K562 (cell line): Measurements from ENCODE around the gene WASF3. TPM values are rescaled to one million over a fixed set of nuclear protein-coding genes. Genes with fewer than 3 reads are reported as not detected.

Experiments
- polyA plus RNA-seq, 8 experiments: library from polyadenylated mRNA; depleted of rRNA in 4 of 8; stranded (reverse) in 5 of 8; unstranded in 3 of 8; fragments of >200 nt; fragmentation: Nextera tagmentation in 2 of 8; fragmentation: Illumina TruSeq in 1 of 8; extraction: Ambion mirVana in 2 of 8; extraction: Trizol in 1 of 8; gene quantifications; 2 replicates each; pipeline versions ENCODE4 v1.2.1 to v1.2.3, GENCODE V29; 2011 to 2014; ENCODE audit warnings: inconsistent platforms in 1 of 8, missing spikeins in 1 of 8
- total RNA-seq, 7 experiments: library from RNA; depleted of rRNA in 6 of 7; stranded (reverse); fragments of >200 nt in 6 of 7; fragmentation: Illumina TruSeq in 2 of 7; extraction: Trizol in 2 of 7; gene quantifications; 2 replicates each; pipeline versions ENCODE4 v1.2.1 to v1.2.3, GENCODE V29; 2011 to 2021; ENCODE audit warnings: low replicate concordance in 1 of 7
- TF ChIP-seq, protein P1 (sequence below), 2 experiments: fragments of 450-650 bp; formaldehyde crosslinking in 1 of 2; IDR thresholded peaks; 2 replicates each; pipeline versions ENCODE4 v1.4.0 to v1.6.1; 2014 to 2020; ENCODE audit warnings: mild to moderate bottlenecking in 2 of 2, borderline replicate concordance in 1 of 2, low read depth in 1 of 2
- TF ChIP-seq, protein P2 (sequence below): fragments of 250-450 bp; sonication (Bioruptor Pico); IDR thresholded peaks from 2 replicates; pipeline ENCODE4 v1.6.1; 2021; ENCODE audit warnings: mild to moderate bottlenecking

Gene WASF3
- total and polyA plus RNA-seq, 9 of the 15 experiments (the other 6 are each of a cell fraction or from before 2014, with no cell fraction given): 0.04 to 0.43 (median 0.11) TPM

DNA sequence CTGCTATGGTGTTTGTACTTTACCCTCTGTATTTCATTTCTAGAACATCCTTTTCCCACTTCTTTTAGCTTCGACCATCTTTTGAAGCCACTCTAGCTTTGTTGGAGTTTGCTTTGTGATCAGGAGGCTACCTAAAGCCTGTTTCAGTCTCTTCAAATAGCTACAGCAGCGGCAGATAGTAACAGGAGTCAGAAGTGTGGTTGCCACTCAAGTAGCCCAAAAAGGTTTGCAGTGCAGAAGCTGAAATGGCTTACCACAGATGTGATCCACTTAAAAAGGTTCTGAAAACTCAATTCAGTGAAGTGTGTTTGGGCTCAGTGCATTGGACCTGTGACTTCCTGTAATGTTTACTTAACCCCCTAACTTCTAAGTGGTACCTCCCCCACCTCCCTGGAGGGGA is 26.2 kb downstream of the WASF3 start (continued):
- TF ChIP-seq, protein P1, sequence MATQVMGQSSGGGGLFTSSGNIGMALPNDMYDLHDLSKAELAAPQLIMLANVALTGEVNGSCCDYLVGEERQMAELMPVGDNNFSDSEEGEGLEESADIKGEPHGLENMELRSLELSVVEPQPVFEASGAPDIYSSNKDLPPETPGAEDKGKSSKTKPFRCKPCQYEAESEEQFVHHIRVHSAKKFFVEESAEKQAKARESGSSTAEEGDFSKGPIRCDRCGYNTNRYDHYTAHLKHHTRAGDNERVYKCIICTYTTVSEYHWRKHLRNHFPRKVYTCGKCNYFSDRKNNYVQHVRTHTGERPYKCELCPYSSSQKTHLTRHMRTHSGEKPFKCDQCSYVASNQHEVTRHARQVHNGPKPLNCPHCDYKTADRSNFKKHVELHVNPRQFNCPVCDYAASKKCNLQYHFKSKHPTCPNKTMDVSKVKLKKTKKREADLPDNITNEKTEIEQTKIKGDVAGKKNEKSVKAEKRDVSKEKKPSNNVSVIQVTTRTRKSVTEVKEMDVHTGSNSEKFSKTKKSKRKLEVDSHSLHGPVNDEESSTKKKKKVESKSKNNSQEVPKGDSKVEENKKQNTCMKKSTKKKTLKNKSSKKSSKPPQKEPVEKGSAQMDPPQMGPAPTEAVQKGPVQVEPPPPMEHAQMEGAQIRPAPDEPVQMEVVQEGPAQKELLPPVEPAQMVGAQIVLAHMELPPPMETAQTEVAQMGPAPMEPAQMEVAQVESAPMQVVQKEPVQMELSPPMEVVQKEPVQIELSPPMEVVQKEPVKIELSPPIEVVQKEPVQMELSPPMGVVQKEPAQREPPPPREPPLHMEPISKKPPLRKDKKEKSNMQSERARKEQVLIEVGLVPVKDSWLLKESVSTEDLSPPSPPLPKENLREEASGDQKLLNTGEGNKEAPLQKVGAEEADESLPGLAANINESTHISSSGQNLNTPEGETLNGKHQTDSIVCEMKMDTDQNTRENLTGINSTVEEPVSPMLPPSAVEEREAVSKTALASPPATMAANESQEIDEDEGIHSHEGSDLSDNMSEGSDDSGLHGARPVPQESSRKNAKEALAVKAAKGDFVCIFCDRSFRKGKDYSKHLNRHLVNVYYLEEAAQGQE (IDR thresholded peaks at IDR 0.05; ENCODE audit: borderline replicate concordance): no peak
- TF ChIP-seq, protein P1 (CRISPR knock-in tag; IDR thresholded peaks at IDR 0.05; ENCODE audit: low read depth): no peak
- TF ChIP-seq, protein P2, sequence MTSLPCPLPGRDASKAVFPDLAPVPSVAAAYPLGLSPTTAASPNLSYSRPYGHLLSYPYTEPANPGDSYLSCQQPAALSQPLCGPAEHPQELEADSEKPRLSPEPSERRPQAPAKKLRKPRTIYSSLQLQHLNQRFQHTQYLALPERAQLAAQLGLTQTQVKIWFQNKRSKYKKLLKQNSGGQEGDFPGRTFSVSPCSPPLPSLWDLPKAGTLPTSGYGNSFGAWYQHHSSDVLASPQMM (CRISPR knock-in tag): no peak
